Heart left ventricle (tissue), 16 donors: ENCODE data around the gene LARP1. TPM values are rescaled to one million over a fixed set of nuclear protein-coding genes. Genes with fewer than 3 reads are reported as not detected.

Experiments used
- ATAC-seq, 4 donors: fragments of 200-7000 bp; cut with Tn5 transposase; one replicate each; pipeline ENCODE4 v1.9.1; 2020 to 2022; ENCODE audit warnings: moderate library complexity in 4 of 4, mild to moderate bottlenecking in 3 of 4, moderate number of reproducible peaks in 1 of 4
- DNase-seq, 5 donors: peaks; one replicate each; pipeline ENCODE4 v3.0.0-alpha.2; 2020
- H3K27ac ChIP-seq, 12 donors: fragments of 200-600 bp; sonication (generic) in 4 of 12; one replicate each; pipeline versions ENCODE4 v1.5.0 to v1.8.0; 2016 to 2022; ENCODE audit warnings: mild to moderate bottlenecking in 2 of 12
- H3K27me3 ChIP-seq, 9 donors: fragments of 200-600 bp; sonication (generic) in 2 of 9; one replicate each; pipeline versions ENCODE4 v1.5.1 to v1.8.0; 2016 to 2022; ENCODE audit warnings: mild to moderate bottlenecking in 3 of 9
- H3K36me3 ChIP-seq, 9 donors: fragments of 200-600 bp; sonication (generic) in 2 of 9; one replicate each; pipeline versions ENCODE4 v1.5.0 to v1.8.0; 2018 to 2022; ENCODE audit warnings: mild to moderate bottlenecking in 2 of 9
- H3K4me1 ChIP-seq, 12 donors: fragments of 200-600 bp; sonication (generic) in 4 of 12; one replicate each; pipeline versions ENCODE4 v1.5.0 to v1.8.0; 2016 to 2022; ENCODE audit warnings: mild to moderate bottlenecking in 3 of 12
- H3K4me3 ChIP-seq, 12 donors: fragments of 200-600 bp; sonication (generic) in 4 of 12; one replicate each; pipeline versions ENCODE4 v1.5.0 to v1.8.0; 2017 to 2022; ENCODE audit warnings: mild to moderate bottlenecking in 9 of 12, moderate library complexity in 4 of 12
- H3K9me3 ChIP-seq, 12 donors: fragments of 200-600 bp; sonication (generic) in 4 of 12; one replicate each; pipeline versions ENCODE4 v1.5.0 to v1.8.0; 2016 to 2022; ENCODE audit warnings: mild to moderate bottlenecking in 1 of 12
- CTCF ChIP-seq, 12 donors: fragments of 200-600 bp; sonication (generic) in 4 of 12; IDR thresholded peaks; one replicate each; pipeline versions ENCODE4 v1.5.0 to v1.8.0; 2018 to 2022; ENCODE audit warnings: antibody characterized with exemption in 12 of 12, mild to moderate bottlenecking in 5 of 12
- POLR2A ChIP-seq, 2 donors: fragments of 450-650 bp; IDR thresholded peaks; one replicate each; pipeline ENCODE4 v1.6.1; 2017; ENCODE audit warnings: antibody characterized with exemption in 2 of 2, mild to moderate bottlenecking in 2 of 2, moderate library complexity in 2 of 2
- WGBS, 4 donors: extraction: QIAGEN DNeasy Blood & Tissue Kit in 2 of 4; methylation state at CpG; one replicate each; pipeline versions ENCODE4 v1.1.5 to v1.1.7; 2013 to 2018; 5-methylcytosine and 5-hydroxymethylcytosine counted together
- intact Hi-C, 10 donors: fragments of 100-400 bp; cut with DNase I; formaldehyde crosslinking; loops; one replicate each; pipeline versions ENCODE4 v1.11.1 to v1.14.2; 2022
- polyA plus RNA-seq, 2 donors: library from polyadenylated mRNA; stranded (reverse); fragments of 200-250 nt; gene quantifications; one replicate each; pipeline ENCODE4 v1.2.3, GENCODE V29; 2013
- total RNA-seq, 9 donors: library from RNA; depleted of rRNA in 2 of 9; stranded (reverse); fragments of >200 nt in 2 of 9; fragmentation: NEBNext Ultra II Directional in 3 of 9; extraction: Animal tissue kit (Norgen Biotek cat#: 25700) in 3 of 9; gene quantifications; one replicate each; pipeline versions ENCODE4 v1.1.0 to v1.2.4, GENCODE V29; 2016 to 2023
- donor health status: ischemic (EF 13 %, LVEDD 7.1; RV severe dilation, severe dysfunction).
- donor health status: healthy with polysubstance abuse.
- donor health status: DM: no; HTN: yes; CAD: no.
- donor health status: DM: no; HTN: no; CAD: no.
- donor health status: ischemic (EF 25% LVEDD 6.9; RV normal size, moderate dysfunction).
- donor health status: ischemic (EF 25% LVEDD 5.7; RV mildly dilated, moderate dysfunction).
- donor health status: healthy.
- donor health status: DM: yes; HTN: yes; CAD: no.
- donor health status: ischemic (EF 35%, LVEDD 5.7; RV mildly dilated, moderate dysfunction).
- donor health status: nonischemic (EF 11% LVEDD 7.7; RV severe dilation, severe dysfunction).
- donor health status: DM: yes; HTN: yes; CAD: no.
- donor health status: PGD.
- donor health status: ischemic (EF 29% LVEDD 5.4; RV normal size, mild dysfunction).
- donor health status: nonischemic (EF 23%, LVEDD 6.1; RV moderate dilation, normal function).

LARP1 gene
- total and polyA plus RNA-seq, 11 donors, result 36.5 to 189 (median 164) TPM

GRCh38 chr5:154815684-154816247 lies 60.6 kb downstream of the LARP1 start:
- peaks cover 0 to 26% (median 8%) of the 10 kb centered on the region in 12 donors for H3K4me1 ChIP-seq
- ATAC-seq (no peak), DNase-seq (no peak)
- TF ChIP-seq CTCF (IDR thresholded peaks at IDR 0.05) (no peak), POLR2A (IDR thresholded peaks at IDR 0.05) (no peak)
- H3K27ac ChIP-seq, result no peak overlapping the region
- H3K9me3 ChIP-seq, result no peaks in the 10 kb centered on the region
- no peak overlapping the region for H3K4me3 ChIP-seq
- peaks cover 0 to 100% (median 95%) of the 10 kb centered on the region in 9 donors for H3K36me3 ChIP-seq
- intact Hi-C loops, result loop anchor here in 2 of 10 donors (10.0 kb wide), 2 partner anchors 61 to 79 kb away; partner anchors contain the start of gene LARP1 (in 1 of the 2)
- H3K27me3 ChIP-seq, result no peaks in the 10 kb centered on the region
- WGBS, 4 donors, result 80 to 87% (median 81%) methylated on average over 5 of the region's 5 CpGs

- Histone ChIP-seq H3K27me3 (no peaks in the 10 kb centered on the region), H3K36me3 (peaks cover 0 to 100% (median 95%) of the 10 kb centered on the region in 9 donors), H3K4me3 (no peak overlapping the region), H3K9me3 (no peaks in the 10 kb centered on the region), H3K27ac (peak overlapping the region in 3 of 12 donors; percentile 8 to 28 (median 9)), H3K4me1 (peaks cover 0 to 24% (median 8%) of the 10 kb centered on the region in 12 donors)
- no peak for DNase-seq
- no peak for ATAC-seq
- TF ChIP-seq CTCF (IDR thresholded peaks at IDR 0.05), result no peak
- TF ChIP-seq POLR2A (IDR thresholded peaks at IDR 0.05), result no peak
- 71 to 82% (median 75%) methylated on average over 5 of the region's 5 CpGs for WGBS, 4 donors
- intact Hi-C loops, result loop anchor here in 2 of 10 donors (10.0 kb wide), 2 partner anchors 62 to 78 kb away; partner anchors contain the start of gene LARP1 (in 1 of the 2)
Measured at GRCh38 chr5:154816891-154817492, 61.8 kb downstream of the LARP1 start.

- intact Hi-C loops, result loop anchor here in 2 of 10 donors (10.0 kb wide), 2 partner anchors 63 to 77 kb away; partner anchors contain the start of gene LARP1 (in 1 of the 2)
- Histone ChIP-seq H3K4me1 (peaks cover 0 to 29% (median 8%) of the 10 kb centered on the region in 12 donors), H3K27ac (peak overlapping the region in 1 of 12 donors; percentile 32), H3K9me3 (no peaks in the 10 kb centered on the region), H3K27me3 (no peaks in the 10 kb centered on the region), H3K4me3 (no peak overlapping the region), H3K36me3 (peaks cover 0 to 100% (median 96%) of the 10 kb centered on the region in 9 donors)
- TF ChIP-seq CTCF (IDR thresholded peaks at IDR 0.05) (no peak), POLR2A (IDR thresholded peaks at IDR 0.05) (no peak)
- WGBS, 4 donors, result 83 to 87% (median 83%) methylated on average over 6 of the region's 6 CpGs
- ATAC-seq (no peak), DNase-seq (no peak)
Measured at GRCh38 chr5:154817815-154818214, 62.6 kb downstream of the LARP1 start.

- H3K36me3 ChIP-seq, result peaks cover 0 to 100% (median 96%) of the 10 kb centered on the region in 9 donors
- DNase-seq (no peak), ATAC-seq (no peak)
- peaks cover 0 to 29% (median 8%) of the 10 kb centered on the region in 12 donors for H3K4me1 ChIP-seq
- H3K9me3 ChIP-seq, result no peaks in the 10 kb centered on the region
- intact Hi-C loops, result loop anchor here in 2 of 10 donors (10.0 kb wide), 2 partner anchors 64 to 76 kb away; partner anchors contain the start of gene LARP1 (in 1 of the 2)
- WGBS, 4 donors, result 68 to 74% (median 69%) methylated on average over 2 of the region's 2 CpGs
- H3K27ac ChIP-seq, result peak overlapping the region in 7 of 12 donors; percentile 6 to 46 (median 38)
- no peak for TF ChIP-seq CTCF (IDR thresholded peaks at IDR 0.05)
- TF ChIP-seq POLR2A (IDR thresholded peaks at IDR 0.05), result no peak
- no peaks in the 10 kb centered on the region for H3K27me3 ChIP-seq
- no peak overlapping the region for H3K4me3 ChIP-seq
Measured at GRCh38 chr5:154818471-154819116, 63.4 kb downstream of the LARP1 start.
